Brain pericyte (primary cell): ENCODE data around the gene C11orf86.

ENCODE experiments used
- DNase-seq: peaks from one replicate; pipeline ENCODE4 v3.0.0-alpha.2; 2012; ENCODE audit warnings: low read depth, low spot score

C11orf86 gene

DNA sequence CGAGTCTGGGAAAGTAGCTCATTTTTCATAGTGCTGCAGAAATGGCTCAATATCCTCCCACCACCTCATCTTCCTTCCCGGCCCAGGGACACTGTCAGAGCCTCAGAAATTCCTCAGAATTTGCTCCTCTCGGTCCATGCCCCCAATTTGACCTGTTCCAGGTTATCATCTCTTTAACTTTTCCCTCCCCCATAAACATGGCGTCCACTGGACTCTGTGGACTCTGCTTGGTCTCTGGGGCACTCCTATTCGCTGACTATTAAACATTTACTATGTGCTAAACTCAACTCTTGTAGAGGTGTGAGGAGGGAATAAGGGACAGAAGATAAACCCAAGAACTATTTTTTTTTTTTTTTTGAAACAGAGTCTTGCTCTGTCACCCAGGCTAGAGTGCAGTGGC lies 8.8 kb upstream of the C11orf86 start:
- DNase-seq = no peak

DNA sequence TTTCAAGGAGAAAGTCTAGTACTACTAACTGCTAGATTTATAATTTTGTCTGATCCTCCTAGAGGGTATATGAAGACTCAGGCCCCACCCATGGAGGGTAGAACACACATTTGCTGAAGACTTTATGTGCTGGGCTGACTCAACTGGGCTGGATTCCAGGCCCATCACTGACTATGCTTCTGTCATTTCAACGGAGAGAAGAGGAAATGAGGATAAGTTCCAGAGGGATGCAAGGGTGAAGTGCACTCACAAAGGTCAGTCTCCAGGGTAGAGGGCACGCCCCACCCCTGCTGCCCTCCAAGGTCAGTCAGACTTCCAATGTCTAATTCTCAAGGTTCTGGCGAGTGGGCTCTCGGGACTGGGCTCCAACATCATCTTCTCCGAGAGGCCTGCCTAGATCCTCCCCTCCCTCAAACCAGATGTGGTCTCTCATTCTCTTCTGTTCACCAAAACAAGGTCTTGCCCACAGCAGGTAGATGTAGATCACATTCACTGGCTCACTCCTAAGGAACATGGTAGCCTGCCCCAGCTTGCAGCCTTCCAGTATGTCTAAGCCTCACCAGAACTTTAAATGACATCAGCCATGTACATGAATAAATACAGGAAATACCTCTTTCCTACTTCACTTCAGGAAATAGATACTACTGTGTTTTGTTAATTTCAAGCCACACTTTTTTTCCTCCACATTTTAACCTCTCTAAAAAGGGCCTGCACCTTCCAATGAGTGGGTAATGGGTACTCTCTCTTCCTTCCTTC lies 7.3 kb upstream of the C11orf86 start:
- DNase-seq = no peak

DNA sequence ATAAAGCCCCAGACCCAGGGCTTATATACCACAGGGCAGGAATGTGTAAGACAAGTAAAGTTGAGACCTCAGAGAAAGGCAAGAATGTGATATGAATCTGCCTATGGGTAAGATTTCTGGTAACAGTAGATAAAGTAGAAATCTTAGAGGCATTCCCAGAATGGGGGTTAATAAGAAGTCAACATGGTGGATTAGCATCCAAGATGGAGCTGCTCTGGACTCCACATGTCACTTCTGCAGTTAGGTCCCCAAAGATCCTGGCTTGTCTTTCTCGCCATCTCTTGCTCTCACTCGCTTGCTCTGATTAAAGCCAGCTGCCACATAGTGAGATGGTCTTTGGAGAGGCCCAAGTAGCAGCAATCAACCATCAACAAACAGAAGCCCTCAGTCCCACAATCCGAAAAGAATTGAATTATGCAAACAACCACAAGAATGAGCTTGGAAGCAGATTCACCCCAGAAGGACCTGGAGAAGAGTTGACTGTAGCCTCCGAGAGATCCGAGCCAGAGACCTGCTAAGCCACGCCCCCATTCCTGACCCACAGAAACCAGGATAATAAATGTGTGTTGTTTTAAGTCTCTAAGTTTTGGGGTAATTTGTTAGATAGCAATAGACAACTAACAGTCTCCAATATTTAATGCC lies 5.4 kb upstream of the C11orf86 start:
- DNase-seq = peak; percentile 48

DNA sequence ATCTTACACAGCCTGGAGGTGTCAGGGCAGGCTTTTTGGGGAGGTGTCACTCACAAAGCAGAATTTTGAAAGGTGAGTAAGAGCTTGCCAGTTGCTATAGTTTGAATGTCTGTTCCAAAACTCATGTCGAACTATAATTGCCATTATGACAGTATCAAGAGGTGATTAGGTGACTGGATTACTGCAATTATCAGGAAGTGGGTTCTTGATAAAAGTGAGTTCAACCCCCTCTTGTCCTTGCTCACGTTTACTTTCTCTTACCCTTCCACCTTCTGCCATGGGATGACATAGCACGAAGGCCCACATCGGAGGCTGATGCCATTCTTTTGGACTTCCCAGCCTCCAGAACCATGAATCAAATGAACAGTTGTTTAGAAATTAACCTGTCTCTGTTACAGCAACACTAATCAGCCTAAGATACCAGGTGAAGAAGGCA lies 4.7 kb upstream of the C11orf86 start:
- no peak for DNase-seq

DNA sequence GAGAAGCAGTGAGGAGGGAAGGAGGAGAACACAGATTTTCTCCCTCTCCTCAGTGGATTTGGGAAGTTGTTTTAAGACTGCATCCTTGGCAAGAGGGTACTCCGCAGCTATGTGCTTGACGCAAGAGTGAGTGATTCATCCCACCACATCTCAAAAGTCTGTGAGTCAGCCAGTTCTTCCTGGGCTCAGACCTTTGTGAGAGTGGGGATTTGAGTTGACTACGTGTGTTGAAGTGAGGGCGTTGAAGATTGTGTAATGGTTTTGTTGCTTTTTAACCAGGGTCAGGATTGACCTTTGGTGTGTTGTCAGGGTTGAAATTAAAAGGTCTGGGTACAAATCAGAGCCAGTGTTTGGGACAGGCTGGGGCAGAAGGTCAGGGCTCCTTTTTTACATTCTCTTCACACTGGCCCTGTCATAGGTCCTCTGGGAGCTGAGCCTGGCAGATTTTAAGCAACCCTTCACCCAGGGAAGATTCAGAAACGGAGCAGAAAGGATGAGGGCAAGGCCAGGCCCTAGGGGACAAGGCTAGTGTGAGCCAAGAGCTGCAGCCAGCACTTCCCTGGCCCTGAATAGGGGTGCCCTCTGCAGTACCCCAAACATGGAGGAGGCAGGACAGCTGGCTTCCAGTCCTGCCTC lies 4.2 kb upstream of the C11orf86 start:
- DNase-seq = peak; percentile 98

DNA sequence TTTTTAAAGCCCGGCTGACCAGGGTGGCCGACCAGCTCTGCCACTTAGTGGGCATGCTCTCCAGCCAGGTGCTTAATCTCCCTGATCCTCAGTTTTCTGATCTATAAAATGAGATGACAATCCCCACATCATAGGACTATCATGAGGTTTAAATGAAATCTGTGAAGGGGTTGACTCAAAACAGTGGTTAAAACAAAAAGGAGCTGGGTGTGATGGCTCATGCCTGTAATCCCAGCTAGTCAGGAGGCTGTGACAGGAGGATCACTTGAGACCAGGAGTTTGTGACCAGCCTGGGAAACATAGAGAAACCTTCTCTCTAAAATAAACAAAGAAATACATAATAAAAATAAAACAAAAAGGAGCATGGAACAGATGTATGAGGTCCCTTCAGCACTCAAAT lies 3.6 kb upstream of the C11orf86 start:
- no peak for DNase-seq

DNA sequence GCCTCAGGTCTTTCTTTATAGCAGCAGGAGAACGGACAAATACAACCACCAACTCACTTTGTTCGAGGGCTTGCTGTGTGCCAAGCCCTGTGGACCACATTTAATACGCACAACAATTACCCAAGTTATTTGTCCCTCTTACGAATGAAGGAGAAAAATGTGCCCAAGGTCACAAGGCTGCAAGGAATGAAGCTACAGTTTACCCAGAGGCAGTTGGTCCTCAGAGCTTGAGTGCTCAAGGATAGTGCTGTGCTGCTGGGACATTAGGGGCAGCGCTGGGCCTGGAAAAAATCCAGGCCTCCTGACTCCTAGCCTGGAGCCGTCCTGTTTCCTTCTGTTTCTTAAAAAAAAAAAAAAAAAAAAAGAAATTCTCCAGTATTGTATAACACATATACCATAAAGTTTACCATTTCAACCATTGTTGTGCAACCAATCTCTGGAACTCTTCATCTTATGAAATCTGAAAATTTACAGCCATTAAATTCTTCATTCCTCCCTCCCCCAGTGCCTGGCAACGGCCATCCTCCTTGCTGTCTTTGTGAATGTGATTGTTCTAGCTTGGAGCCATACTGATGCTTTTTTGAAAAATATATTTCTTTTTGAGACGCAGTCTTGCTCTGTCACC lies 1.0 kb upstream of the C11orf86 start:
- no peak for DNase-seq

DNA sequence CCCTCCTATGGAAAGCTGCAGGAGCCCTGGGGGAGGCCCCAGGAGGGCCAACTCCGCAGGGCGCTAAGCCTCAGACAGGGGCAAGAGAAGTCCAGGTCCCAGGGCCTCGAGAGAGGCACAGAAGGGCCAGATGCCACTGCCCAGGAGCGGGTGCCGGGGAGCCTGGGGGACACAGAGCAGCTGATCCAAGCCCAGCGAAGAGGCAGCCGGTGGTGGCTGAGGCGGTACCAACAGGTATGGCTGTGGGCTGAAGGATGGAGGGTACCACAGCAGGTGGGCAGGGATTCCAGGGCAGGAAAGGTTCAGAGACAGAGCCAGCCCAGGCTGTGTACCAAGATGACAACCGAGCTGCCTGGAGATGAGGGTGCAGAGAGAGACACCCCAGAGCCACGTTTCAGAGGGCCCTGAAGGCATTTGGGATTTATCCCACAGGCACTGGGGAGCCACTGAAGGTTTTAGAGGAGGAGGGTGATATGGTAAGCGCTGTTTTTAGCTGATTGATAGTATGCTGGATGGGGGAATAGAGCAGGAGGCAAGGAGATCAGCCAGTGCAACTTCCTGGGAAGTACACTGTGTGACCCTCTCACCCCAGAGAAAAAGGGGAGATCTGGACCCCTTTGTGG lies 412 bp downstream of the C11orf86 start:
- DNase-seq = no peak

DNA sequence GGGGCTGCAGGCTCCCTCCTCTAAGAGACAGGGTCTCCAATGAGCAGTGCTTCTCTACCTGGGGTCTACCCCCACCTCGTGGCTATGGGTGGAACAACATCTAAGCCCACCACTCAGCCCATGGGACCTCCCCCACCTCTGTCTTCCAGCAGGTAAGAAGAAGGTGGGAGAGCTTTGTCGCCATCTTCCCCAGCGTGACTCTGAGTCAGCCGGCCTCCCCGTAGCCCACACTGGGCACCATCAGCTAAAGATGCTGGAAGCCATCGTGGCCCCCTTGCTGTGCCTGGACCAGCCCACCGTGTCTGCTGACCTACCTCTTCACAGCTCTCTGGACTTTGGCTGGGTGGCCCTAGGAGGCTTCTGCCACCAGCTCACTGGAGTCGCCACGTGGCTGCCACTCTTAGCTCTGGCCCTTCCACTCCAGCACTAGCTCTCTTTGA lies 944 bp downstream of the C11orf86 start:
- DNase-seq = no peak

DNA sequence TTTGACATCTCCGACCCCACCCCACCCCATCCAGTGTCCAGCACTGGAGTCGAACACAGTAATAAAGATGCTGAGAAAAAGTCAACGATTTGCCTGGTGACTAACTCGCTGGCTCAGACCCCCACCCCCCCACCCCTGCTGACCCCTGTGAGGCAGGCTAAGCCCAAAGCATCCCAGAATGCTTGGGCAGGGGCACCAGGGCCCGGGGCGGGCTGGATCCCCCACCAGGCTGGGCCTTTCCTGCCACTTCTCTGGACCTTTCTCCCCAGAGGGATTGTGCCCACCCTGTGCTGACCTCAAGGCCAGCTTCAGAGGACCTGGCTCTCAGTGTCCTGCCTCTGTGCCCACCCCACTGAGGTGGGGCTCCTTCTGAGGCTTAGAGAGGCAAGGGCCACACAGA lies 1.8 kb downstream of the C11orf86 start:
- DNase-seq = no peak

DNA sequence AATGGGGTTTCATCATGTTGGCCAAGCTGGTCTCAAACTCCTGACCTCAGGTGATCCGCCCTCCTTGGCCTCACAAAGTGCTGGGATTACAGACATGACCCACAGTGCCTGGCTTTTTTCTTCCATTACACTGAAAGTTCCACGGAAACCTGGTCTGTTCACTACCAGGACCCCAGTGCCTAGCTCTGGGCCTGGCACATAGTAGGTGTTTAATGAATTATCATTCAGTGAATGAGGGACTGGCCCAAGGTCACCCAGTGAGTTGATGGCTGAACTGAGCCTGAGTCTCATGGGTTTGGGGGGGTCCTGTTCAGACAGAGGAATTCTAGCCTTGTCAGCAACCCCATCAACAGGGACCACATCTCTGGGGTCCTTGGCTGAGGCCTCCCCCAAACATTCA lies 3.1 kb downstream of the C11orf86 start:
- no peak for DNase-seq

DNA sequence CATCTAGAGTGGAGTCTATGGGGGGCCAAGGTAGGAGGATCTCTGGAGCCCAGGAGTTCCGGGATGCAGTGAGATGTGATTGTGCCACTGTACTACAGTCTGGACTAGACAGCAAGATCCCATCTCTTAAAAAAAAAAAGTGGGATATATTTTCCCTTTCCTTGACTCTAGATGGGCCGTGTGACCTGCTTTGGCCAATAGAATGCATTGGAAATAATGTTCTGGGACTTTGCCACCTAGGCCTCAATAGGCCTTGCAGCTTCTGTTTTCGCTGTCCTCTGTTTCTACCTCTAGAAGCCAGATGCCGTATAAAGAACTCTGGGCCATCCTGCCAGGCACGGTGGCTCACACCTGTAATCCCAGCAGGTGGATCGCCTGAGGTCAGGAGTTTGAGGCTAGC lies 3.6 kb downstream of the C11orf86 start:
- DNase-seq = no peak

DNA sequence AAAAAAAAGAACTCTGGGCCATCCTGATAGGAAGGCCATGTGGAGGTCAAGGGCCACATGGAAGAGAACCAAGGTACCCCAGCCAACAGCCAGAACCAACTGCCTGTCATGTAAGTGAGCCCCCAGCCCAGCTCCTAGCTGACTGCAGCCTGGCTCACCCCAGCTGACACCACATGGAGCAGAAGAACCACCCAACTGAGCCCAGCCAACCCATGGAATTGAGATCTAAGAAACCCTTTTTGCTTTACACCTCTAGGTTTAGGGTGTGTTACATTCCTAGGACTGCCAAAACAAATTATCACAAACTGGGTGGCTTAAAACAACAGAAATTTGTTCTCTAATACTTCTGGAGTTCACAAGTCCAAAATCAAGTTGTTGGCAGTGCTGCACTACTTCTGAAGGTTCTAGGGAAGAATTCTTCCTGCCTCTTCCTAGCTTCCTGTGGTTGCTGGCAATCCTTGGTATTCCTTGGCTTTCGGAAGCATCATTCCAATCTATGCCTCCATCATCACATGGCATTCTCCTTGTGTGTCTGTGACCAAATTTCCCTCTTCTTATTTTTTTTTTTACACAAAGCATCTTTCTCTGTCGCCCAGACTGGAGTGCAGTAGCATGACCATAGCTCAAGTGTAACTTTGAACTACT lies 4.4 kb downstream of the C11orf86 start:
- no peak for DNase-seq

DNA sequence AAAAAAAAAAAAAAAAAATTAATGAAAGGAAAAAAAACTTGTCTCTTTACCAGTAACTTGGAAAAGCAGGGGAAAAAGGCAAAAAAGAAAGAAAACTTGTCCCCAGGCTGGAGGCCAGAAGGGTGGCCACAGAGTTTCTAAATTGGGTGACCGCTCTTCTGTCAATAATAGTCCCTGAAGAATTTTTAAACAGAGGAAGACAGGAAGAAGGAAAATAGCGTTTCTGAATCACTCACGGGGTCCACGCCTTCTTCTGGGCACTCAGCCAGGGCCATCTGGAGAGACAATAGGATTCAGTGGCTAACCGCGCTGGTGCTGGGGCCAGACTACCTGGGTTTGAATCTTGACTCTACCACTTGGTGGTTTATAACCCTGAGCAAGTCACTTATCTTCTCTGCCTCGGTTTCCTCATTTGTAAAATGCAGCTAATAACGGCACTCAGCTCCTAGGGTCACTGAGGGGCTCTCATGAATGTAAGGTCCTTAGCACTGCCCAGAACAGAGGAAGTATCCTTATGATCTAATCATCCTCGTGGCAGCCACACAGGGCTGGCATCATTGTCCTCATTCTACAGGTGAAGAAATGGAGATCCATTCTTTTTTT lies 7.0 kb downstream of the C11orf86 start:
- DNase-seq = peak; percentile 55

DNA sequence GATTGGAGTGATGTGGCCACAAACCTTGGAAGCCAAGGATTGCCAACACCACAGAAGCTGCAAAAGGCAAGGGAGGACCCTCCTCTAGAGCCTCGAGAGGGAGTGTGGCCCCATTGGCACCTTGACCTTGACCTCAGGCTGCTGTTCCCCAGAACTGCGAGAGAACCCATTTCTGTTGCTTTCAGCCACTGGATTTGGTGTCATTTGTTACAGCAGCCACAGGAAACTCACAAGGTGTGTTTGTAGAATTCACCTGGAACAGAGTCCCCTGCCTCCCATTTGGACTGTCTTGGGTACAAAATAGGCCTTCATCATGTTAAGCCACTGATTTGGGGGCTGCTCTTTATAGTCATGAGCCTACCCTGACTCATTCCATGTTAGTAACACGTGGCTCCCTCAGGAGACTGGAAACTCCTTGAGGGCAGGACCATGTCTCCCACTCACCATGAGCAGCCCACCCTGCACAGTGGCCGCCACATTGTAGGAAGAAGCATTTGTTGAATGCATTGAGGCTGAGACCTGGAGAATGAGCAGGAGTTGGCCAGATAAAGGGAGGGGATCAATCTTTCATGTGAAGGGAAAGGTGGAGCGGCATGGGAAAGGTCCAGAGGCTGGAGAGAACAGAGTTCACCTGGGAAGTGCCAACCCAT lies 8.3 kb downstream of the C11orf86 start:
- DNase-seq = no peak

DNA sequence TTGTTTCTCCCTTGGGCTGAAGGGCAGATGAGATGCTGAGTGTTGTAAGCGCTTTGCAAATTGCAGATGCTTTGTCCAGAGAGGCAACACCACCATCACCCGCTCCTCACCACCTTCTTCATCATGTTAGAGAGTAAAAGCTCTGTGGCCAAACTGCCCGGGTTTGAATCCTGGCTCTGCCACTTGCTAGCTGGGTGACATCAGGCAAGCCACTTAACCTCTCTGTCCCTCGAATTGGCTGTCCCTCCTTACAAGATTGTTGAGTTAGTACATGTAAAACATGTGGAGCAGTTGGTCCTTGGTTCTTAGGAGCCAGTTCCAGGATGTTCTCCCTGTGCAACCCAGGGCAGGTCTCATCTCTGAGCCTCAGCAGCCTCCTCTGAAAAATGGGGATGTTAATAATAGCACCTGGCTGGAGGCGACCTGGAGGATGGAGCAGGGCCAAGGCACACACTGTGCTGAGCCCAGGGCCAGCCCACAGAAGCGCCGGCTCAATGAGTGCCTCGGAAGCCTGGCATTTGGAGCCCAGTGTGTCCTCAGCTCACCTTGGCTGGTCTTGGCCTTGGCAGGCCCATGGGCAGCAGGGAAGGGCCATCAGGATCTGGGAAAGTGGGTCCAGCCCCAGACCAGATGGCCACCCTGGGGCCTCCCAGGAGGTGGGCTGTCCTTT lies 10.5 kb downstream of the C11orf86 start:
- DNase-seq = no peak

DNA sequence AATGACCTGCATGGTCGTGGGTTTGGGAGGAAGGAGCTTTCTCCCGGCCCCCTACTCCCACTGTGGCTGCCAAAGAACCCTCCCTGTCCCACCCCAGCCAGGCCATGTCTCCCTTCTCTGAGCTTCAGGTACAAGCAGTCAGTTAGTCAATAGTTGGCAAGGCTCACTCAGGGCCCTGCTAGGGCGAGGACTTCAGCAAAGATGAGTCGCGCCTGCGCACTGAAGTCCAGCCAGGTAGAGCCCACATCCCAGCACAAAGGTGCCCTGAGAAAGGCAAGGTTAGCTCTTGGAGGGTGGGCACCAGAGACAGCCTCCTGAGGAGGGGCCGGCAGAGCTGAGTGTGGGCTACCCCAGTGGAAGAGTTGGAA lies 11.1 kb downstream of the C11orf86 start:
- DNase-seq = no peak

DNA sequence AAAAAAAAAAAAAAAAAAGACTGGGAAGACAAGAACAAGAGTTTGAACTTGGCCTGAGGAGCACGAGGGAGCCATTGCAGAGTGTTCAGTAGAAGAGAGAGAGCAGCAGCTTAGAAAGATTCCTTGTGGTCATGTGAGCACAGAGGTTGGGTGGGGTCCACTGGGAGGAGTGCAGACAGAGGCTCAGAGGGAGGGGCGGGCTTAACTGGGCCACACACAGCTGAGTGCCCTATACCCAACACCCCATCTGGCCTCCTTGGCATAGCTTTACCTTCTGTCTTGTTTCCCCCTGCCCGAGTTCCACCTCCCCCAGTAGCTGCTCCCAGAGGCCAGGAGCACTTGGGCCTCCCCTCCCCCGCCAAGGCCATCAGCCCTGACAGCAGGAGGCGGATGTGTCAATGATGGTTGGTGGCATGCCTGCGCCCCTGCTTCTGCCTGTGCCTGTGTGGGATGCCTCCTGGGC lies 12.1 kb downstream of the C11orf86 start:
- DNase-seq = no peak

DNA sequence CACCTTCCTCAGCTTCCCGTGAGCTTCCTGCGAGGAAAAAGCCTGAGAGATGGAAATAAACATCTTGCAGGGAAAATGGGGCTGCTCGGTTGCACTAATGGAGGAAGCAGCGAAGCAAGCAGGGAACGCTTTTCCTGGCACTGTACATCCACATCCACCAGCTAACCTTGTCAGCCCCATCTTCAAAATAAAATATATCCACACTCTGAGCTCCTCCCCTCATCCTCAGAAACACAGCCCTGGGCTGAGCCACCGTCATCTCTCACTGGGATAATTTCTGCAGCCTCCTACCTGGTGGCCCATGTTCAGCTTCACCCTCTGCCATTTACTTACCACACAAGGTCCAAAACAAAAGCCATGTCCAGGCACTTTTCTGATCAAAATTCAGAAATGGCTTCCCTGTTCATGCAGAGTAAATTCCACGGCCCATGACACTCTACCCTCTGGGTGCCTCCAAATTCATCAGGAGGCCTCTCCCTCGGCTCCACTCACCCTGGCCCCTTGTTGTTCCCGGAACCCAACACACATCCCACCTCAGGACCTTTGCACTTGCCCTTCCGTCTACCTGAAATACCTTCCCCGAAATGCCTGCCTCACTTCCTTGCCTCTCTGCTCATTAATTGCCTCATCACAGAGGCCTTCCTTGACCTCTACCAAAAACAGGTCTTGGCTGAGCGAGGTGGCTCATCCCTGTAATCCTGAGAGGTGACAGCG lies 13.0 kb downstream of the C11orf86 start:
- no peak for DNase-seq
